ENCODE data around the gene AP3D1.

Gene AP3D1

GRCh38 chr19:2061495-2062388 lies 89.6 kb downstream of the AP3D1 start:
- peak; percentile 98 to 100 for DNase-seq (ENCODE audit: low read depth in 2 of 2)

GRCh38 chr19:2060884-2061494 lies 90.4 kb downstream of the AP3D1 start:
- no peak for DNase-seq (ENCODE audit: low read depth in 2 of 2)

GRCh38 chr19:2059422-2060201 lies 91.8 kb downstream of the AP3D1 start:
- no peak for DNase-seq (ENCODE audit: low read depth in 2 of 2)

DNA sequence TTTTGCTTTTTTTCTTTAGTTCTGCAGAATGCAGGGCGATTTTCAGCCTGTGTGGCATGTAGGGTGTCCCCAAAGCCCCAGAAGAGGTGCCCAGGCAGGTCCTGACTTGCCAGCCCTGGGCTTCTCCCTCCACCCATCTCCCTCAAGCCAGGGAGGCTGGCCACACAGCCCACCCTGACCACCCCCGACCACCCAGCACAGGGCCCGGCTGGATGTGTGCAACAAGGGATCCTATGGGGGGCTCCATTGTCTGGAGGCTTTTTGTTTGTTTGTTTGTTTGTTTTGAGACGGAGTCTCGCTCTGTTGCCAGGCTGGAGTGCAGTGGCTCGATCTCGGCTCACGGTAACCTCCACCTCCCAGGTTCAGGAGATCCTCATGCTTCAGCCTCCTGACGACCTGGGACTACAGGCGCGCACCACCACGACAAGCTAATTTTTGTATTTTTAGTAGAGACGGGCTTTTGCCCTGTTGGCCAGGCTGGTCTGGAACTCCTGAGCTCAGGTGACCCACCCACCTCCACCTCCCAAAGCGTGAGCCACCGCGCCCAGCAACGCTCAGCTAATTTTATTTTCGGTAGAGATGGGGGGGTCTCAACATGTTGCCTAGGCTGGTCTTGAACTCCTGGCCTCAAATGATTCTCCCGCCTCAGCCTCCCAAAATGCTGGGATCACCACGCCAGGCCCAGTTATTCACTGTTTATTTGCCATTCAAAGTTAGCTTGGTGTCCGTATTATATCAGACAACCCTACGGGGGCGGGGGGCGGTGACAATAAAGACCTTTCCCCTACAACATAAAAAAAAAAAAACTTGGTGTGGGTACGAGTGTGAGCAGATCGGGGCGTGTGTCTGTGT lies 92.6 kb downstream of the AP3D1 start:
- no peak for DNase-seq (ENCODE audit: low read depth in 2 of 2)

- no peak for DNase-seq (ENCODE audit: low read depth in 2 of 2)
These were observed 93.6 kb downstream of the AP3D1 start for GRCh38 chr19:2057484-2058469.

GRCh38 chr19:2056837-2057192 lies 94.6 kb downstream of the AP3D1 start:
- DNase-seq (ENCODE audit: low read depth in 2 of 2) = no peak

DNA sequence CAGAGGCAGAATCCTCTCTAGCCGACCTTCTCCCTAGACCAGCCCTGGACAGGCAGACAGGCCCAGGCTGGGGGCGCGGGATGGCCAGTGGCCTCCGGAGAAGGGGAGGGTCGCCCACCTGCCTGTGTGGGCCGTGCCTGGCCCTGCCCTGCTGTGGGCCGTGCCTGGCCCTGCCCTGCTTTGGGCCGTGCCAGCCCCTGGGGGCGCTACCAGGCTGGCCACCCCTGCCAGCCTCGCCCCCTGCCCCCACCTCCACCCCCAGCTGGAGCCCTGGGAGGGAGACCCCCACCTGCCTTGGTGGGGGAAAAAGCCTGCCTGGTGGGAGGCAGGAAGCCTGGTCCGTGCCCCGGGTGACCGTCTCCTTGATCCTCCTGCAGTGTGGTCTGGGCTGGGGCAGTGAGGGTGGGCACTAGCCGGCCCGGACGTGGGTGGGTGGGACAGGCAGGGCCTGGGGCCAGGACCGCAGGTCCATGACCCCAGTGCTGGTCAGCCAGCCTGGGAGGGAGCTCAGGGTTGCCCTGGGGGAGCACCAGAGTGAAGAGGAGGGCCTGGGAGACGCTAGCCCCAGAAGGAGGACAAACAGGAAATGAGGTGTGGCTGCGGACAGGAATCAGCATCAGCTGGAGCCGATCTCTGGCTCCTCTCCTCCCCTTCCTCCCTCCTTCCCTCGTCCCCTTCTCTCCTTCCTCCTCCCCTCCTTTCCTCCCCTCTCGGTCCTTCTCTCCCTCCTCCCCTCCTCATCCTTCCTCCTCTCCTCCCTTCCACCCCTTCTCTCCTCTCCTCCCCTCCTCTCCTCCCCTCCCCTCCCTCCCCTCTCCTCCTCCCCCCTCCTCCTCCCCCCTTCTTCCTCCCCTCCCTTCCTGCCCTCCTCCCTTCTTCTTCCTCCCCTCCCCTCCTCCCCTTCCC lies 95.2 kb downstream of the AP3D1 start:
- DNase-seq (ENCODE audit: low read depth in 2 of 2) = no peak

DNA sequence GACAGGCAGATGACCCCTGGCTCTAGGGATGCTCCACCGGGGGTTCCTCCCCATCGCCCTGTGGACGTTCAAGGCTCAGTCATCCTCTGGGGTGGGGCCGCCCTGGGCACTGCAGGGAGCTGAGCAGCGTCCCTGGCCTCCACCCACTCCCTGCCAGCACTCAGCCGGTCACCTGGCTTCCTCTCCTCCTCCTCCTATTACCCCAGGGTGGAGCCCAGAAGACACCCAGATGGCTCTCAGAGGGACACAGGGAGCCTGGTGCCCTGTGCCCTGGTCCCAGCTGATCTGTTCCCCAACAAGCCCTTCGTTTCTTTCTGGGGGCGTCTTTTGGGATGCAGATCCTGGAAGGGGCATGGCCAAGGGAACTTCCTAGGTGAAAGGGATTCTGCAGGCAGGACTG lies 96.6 kb downstream of the AP3D1 start:
- DNase-seq (ENCODE audit: low read depth in 2 of 2) = no peak

GRCh38 chr19:2053601-2054389 lies 97.6 kb downstream of the AP3D1 start:
- DNase-seq (ENCODE audit: low read depth in 2 of 2) = no peak

GRCh38 chr19:2051773-2052704 lies 99.3 kb downstream of the AP3D1 start:
- no peak for DNase-seq (ENCODE audit: low read depth in 2 of 2)

DNA sequence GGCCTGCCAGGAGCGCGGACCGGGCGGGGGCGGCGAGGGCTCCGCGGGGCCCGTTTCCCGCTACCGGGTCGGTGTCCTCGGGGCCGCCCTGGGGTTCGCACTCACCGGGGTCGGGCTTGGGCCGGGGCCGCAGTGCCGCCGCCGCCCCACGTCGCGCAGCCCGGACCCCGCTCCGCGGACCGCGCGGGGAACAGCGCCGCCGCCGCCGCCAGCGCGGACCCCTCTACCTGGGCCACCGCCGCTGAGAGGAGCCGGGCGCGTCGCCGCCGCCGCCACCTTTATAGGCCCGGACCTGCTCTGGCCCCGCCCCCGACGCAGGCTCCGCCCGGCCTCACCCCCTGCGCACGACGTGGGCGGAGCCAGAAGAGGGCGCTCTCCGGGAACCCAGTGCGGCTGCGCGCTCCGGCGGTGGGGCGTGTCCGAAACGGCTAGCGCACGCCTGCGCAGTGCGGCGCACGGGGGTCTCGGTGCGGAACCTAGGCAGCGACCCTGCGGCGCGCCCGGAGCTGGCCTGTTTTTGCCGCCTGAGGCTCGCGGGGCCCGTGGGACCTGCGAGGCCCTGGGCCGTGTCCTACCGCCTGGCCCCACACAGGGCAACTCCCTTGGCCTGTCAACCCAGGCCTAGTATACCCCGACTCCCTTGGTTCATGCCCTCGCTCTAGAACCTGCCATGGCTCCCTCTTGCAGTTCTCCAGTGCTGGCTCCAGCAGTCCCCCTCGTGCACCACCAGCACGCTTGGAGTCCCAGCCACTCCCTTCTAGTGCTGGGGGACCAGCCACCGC lies 100.2 kb downstream of the AP3D1 start, which contains the start of gene MKNK2:
Gene MKNK2, minus strand, starts transcription at position 254 of the 782 bp plus-strand sequence. CDS start 393 bp downstream, outside the sequence.
- peak; percentile 94 to 96 for DNase-seq (ENCODE audit: low read depth in 2 of 2)

Data from stimulated activated CD8-positive, alpha-beta memory T cell treated with anti-CD3 and anti-CD28 coated beads, Interleukin-7, amount 100 ng/mL, for 1 hour (primary cell).